GM12873 (cell line): ENCODE results near the gene RBAK.

Source experiments
- TF ChIP-seq, protein P1 (sequence below): IDR thresholded peaks from 2 replicates; pipeline ENCODE4 v1.5.1; 2012; ENCODE audit warnings: low read depth, mild to moderate bottlenecking, moderate library complexity, low read length, control low read depth; ENCODE audit not compliant: insufficient read depth; ENCODE audit errors: missing control alignments

Gene RBAK

DNA sequence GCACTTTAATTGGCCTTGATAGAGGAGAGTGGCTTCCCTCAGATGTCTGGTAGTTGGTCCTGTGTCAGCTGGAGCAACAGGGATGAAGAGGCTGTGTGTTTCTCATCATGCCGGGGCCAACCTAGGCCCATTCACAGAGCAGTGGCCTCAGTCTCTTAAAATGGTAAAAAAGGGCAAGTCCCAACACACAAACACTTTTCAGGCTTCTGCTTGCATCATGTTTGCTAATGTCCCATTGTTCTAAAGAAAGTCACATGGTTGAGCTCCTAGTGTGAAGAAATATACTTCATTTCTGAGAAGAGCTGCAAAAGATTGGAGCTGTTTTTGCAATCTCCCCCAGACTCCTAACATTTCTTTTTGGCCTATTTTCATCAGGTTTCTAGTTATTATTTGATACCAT, 40.6 kb upstream of the RBAK start:
- TF ChIP-seq, protein P1, sequence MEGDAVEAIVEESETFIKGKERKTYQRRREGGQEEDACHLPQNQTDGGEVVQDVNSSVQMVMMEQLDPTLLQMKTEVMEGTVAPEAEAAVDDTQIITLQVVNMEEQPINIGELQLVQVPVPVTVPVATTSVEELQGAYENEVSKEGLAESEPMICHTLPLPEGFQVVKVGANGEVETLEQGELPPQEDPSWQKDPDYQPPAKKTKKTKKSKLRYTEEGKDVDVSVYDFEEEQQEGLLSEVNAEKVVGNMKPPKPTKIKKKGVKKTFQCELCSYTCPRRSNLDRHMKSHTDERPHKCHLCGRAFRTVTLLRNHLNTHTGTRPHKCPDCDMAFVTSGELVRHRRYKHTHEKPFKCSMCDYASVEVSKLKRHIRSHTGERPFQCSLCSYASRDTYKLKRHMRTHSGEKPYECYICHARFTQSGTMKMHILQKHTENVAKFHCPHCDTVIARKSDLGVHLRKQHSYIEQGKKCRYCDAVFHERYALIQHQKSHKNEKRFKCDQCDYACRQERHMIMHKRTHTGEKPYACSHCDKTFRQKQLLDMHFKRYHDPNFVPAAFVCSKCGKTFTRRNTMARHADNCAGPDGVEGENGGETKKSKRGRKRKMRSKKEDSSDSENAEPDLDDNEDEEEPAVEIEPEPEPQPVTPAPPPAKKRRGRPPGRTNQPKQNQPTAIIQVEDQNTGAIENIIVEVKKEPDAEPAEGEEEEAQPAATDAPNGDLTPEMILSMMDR = no peak

DNA sequence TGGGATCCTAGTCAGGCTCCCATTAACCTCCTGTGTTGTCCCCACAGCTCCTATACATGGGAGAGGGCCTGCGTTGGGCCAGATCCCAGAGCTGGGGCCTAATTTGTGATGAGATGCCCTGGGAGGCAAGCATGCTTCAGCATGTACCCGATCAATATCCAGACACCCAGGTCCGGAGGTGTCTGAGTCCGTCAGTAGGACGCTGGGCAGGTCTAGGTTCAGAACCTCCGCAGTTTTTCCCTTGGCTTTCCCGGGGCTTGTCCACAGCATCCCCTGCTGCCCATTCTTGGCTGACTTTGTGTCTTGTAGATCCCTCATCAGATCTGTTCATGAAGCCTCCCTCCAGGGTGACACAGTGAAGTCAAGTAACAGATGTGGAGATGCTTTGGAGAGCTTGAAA, 32.7 kb upstream of the RBAK start:
- TF ChIP-seq, protein P1 = no peak

DNA sequence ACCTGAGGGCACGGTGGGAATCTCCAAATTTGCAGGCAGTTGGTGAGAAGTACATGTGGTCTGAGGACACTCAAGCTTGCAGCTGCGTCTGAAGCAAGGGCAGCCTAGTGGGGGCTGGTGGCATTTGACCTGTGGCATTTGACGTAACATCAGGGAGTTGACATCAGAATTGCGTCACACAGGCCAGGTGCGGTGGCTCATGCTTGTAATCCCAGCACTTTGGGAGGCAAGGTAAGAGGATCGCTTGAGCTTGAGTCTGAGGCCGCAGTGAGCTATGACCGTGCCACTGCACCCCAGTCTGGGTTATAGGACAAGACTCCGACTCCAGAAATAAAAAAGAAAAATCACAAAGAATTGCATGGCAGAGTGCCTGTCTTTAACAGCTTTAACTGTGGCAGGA, 25.6 kb upstream of the RBAK start:
- TF ChIP-seq, protein P1 = no peak

DNA sequence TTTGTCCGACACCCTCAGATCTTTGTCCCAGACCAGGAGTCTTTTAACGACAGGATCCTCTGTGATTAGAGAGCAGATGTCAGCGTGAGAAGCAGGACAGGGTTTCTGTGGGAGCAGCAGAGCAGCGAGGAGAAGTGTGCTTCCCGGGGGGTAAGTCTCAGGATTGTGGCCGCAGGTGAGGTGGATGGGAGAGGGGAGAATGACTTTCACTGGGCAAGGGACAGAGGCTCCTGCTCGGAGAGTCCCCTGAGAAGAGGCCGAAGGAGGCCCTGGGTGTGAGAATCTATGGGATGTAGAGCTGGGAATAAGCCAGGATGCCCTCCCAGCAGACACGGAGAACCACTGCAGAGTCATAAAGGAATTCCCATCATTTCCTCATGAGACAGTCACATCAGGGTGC, 10.4 kb upstream of the RBAK start:
- TF ChIP-seq, protein P1 = no peak

DNA sequence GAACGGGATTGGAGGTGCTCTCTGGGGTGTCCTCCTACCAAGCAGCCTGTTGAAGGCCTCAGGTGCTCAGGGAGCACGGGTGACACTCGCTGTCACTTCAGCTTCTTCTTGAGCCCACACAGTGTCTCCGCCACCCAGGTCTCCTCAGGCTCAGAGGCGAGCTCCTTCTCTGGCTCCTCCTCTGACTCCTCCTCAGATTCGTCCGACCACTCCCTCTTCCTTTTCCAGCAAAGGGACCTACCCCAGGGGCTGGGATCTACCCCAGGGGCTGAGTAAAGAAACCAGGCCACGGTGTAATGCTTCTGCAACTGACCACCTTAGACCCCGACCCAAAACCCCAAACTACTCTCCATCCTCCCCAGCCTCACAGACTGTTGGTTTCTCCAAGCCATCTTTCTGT, 9.2 kb upstream of the RBAK start:
- TF ChIP-seq, protein P1 = no peak

DNA sequence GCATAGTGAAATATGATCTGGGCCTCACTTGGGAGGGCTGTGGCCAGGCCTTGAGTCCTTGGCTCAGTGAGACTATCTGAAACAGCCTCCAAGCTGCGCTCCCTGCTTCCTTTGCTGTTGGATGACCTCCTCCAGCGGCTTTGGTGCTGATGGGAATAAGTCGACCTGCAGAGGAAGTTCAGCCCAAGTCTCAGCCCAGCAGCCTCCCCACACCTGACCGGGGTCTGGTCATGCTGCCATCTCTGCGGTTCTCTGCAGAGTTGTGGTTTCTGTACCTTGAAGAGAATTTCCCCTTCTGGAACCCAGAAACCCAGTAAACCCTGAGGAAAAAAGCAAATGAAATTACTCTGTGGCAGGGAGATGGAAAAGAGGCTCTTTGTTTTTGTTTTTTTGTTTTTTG, 4.6 kb upstream of the RBAK start:
- TF ChIP-seq, protein P1 = no peak

DNA sequence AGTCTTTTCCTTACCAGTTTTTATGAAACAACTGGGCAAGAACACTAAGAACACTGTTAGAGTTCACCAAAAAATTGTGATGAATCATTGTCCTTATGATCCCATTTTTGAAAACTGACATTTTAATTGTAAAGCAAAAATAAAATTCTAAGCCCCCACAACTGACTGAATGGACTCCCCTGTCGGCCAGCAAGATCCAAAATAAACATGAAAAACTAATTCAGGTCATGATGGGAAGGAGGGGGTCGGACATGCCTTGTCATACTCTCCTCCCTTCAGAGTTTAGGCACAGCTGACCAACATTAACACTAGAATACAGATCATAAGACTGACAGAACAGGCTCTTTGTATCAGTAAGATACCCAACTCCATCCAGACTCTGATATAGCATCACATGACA, 2.0 kb upstream of the RBAK start:
- TF ChIP-seq, protein P1 = no peak
